ENCODE data around the gene MICU2.

MICU2 gene

GRCh38 chr13:21583478-21583877 is 20.5 kb downstream of the MICU2 start:
- no peak overlapping the region for H3K4me3 ChIP-seq (ENCODE audit: low read depth, low read length)
- peak; percentile 19 for DNase-seq (ENCODE audit: low read depth)
- no peak for TF ChIP-seq CTCF (IDR thresholded peaks at IDR 0.05; ENCODE audit: low read depth, low read length, missing control alignments)
- in situ Hi-C loops (cut with HindIII; ENCODE audit: low sequenced_read_pairs) = no loop called here

GRCh38 chr13:21580736-21581135 is 23.2 kb downstream of the MICU2 start:
- no peak for DNase-seq (ENCODE audit: low read depth)
- in situ Hi-C loops (cut with HindIII; ENCODE audit: low sequenced_read_pairs) = no loop called here
- TF ChIP-seq CTCF (IDR thresholded peaks at IDR 0.05; ENCODE audit: low read depth, low read length, missing control alignments) = no peak
- no peak overlapping the region for H3K4me3 ChIP-seq (ENCODE audit: low read depth, low read length)

DNA sequence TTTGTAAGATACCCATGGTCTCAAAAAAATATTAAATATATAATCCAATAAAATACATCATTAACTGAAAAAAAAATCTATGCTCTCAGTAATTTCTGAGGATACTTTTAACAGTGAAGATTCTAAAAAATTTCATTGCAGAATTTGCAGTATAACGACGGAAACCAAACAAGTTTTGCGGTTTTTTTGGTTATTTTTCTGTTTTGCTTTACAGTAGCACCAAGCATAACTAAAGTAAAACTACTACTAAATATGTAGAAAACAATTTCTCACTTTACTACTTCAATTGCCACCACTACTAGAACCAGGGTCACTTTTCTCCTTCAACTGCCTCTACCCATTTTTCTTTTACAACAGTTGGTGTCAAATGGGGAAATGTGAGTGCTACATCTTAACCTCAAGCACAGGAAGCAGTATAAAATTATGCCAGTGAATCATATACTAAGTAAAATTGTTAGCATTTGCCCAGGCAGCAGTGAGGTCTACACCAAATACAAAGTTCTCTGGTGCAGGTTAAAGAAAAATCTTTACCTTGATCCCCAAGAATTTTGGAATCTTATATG is 24.1 kb downstream of the MICU2 start:
- no peak for TF ChIP-seq CTCF (IDR thresholded peaks at IDR 0.05; ENCODE audit: low read depth, low read length, missing control alignments)
- DNase-seq (ENCODE audit: low read depth) = no peak
- in situ Hi-C loops (cut with HindIII; ENCODE audit: low sequenced_read_pairs) = no loop called here
- no peak overlapping the region for H3K4me3 ChIP-seq (ENCODE audit: low read depth, low read length)

GRCh38 chr13:21578748-21579147 is 25.2 kb downstream of the MICU2 start:
- no peak for TF ChIP-seq CTCF (IDR thresholded peaks at IDR 0.05; ENCODE audit: low read depth, low read length, missing control alignments)
- no peak overlapping the region for H3K4me3 ChIP-seq (ENCODE audit: low read depth, low read length)
- in situ Hi-C loops (cut with HindIII; ENCODE audit: low sequenced_read_pairs) = no loop called here
- DNase-seq (ENCODE audit: low read depth) = no peak

- in situ Hi-C loops (cut with HindIII; ENCODE audit: low sequenced_read_pairs) = no loop called here
- DNase-seq (ENCODE audit: low read depth) = no peak
- TF ChIP-seq CTCF (IDR thresholded peaks at IDR 0.05; ENCODE audit: low read depth, low read length, missing control alignments) = no peak
- no peak overlapping the region for H3K4me3 ChIP-seq (ENCODE audit: low read depth, low read length)
These were observed 27.5 kb downstream of the MICU2 start for GRCh38 chr13:21576426-21576825.

- no peak for DNase-seq (ENCODE audit: low read depth)
- in situ Hi-C loops (cut with HindIII; ENCODE audit: low sequenced_read_pairs) = no loop called here
These were observed 29.9 kb downstream of the MICU2 start for GRCh38 chr13:21573920-21574712.

More at GRCh38 chr13:21573920-21574712, 29.9 kb downstream of the MICU2 start:
- H3K4me3 ChIP-seq (ENCODE audit: low read depth, low read length) = no peak overlapping the region
- TF ChIP-seq CTCF (IDR thresholded peaks at IDR 0.05; ENCODE audit: low read depth, low read length, missing control alignments) = no peak

Data from astrocyte of the cerebellum (primary cell).